H1 (cell line): ENCODE measurements around the gene RELT. TPM values are rescaled to one million over a fixed set of nuclear protein-coding genes. Genes with fewer than 3 reads are reported as not detected.

Experiments used
- CTCF ChIA-PET: fragments of 300-600 bp; sonication (Branson Sonifier 250); formaldehyde crosslinking; loops from one replicate; lab custom pipeline; 2021; ENCODE audit not compliant: partially characterized antibody; lab: Charles Lee
- POLR2A ChIA-PET: fragments of 300-600 bp; sonication (Branson Sonifier 250); formaldehyde crosslinking; loops from one replicate; lab custom pipeline; 2021; ENCODE audit warnings: inconsistent platforms; ENCODE audit not compliant: partially characterized antibody; lab: Charles Lee
- DNase-seq, 2 experiments: peaks; one replicate each; pipeline versions ENCODE4 v3.0.0 to v3.0.0-alpha.2; 2010 to 2022; ENCODE audit warnings: low spot score in 2 of 2, low read depth in 1 of 2, mixed read lengths in 1 of 2
- FAIRE-seq: peaks from 2 replicates; lab custom pipeline; 2011; peaks lifted over from hg19 to GRCh38; lab: Jason Lieb, UNC
- H2AFZ ChIP-seq: 2 replicates; pipeline ENCODE4 v1.8.1; 2012; ENCODE audit warnings: low read length, inconsistent platforms
- H2AK5ac ChIP-seq: 2 replicates; pipeline ENCODE4 v1.6.1; 2013; ENCODE audit warnings: low read depth, low read length
- H2BK120ac ChIP-seq: replicated peaks from 2 replicates; pipeline ENCODE3; 2013; ENCODE audit warnings: low read depth, low read length, inconsistent platforms
- H2BK12ac ChIP-seq: 2 replicates; pipeline ENCODE4 v1.6.1; 2013; ENCODE audit warnings: low read depth, low read length
- H2BK15ac ChIP-seq: 2 replicates; pipeline ENCODE4 v1.6.1; 2013; ENCODE audit warnings: low read length
- H2BK20ac ChIP-seq: 2 replicates; pipeline ENCODE4 v1.6.1; 2013; ENCODE audit warnings: low read length
- H2BK5ac ChIP-seq: 2 replicates; pipeline ENCODE4 v1.6.1; 2013; ENCODE audit warnings: low read depth, low read length
- H3K14ac ChIP-seq: 2 replicates; pipeline ENCODE4 v1.6.1; 2013; ENCODE audit warnings: inconsistent platforms; ENCODE audit not compliant: insufficient read length
- H3K18ac ChIP-seq: 2 replicates; pipeline ENCODE4 v1.6.1; 2013; ENCODE audit warnings: low read length; ENCODE audit errors: extremely low read depth
- H3K23ac ChIP-seq: 2 replicates; pipeline ENCODE4 v1.6.1; 2013; ENCODE audit warnings: inconsistent platforms; ENCODE audit not compliant: insufficient read length
- H3K23me2 ChIP-seq: 2 replicates; pipeline ENCODE4 v1.6.1; 2013; ENCODE audit warnings: low read depth, low read length
- H3K27ac ChIP-seq: 2 replicates; pipeline ENCODE4 v1.6.1; 2011; ENCODE audit warnings: low read depth, low read length, inconsistent platforms
- H3K27me3 ChIP-seq, 4 experiments: replicated peaks in 1 of 4; 1 replicate in 1 of 4; 2 replicates in 3 of 4; pipeline versions ENCODE4 v1.6.1 to v1.8.1; 2011 to 2013; ENCODE audit warnings: low read length in 3 of 4, mild to moderate bottlenecking in 3 of 4, inconsistent platforms in 2 of 4, mixed read lengths in 2 of 4, moderate library complexity in 1 of 4; ENCODE audit not compliant: control insufficient read depth in 3 of 4, insufficient read depth in 3 of 4; ENCODE audit errors: extremely low read depth in 1 of 4
- H3K36me3 ChIP-seq, 4 experiments: 2 replicates each; pipeline versions ENCODE4 v1.6.1 to v1.8.1; 2011 to 2013; ENCODE audit warnings: mild to moderate bottlenecking in 4 of 4, low read length in 3 of 4, moderate library complexity in 2 of 4, control low read depth in 1 of 4, inconsistent platforms in 1 of 4; ENCODE audit not compliant: insufficient read depth in 4 of 4, control insufficient read depth in 2 of 4
- H3K4ac ChIP-seq: replicated peaks from 2 replicates; pipeline ENCODE3; 2013; ENCODE audit warnings: low read length, low read depth, mixed read lengths, inconsistent platforms; ENCODE audit not compliant: insufficient read length
- H3K4me1 ChIP-seq, 4 experiments: replicated peaks in 1 of 4; 1 replicate in 1 of 4; 2 replicates in 3 of 4; pipeline versions ENCODE4 v1.6.1 to v1.8.1; 2011 to 2013; ENCODE audit warnings: low read length in 3 of 4, inconsistent platforms in 2 of 4, mixed read lengths in 1 of 4; ENCODE audit not compliant: insufficient read depth in 4 of 4, control insufficient read depth in 3 of 4
- H3K4me2 ChIP-seq, 2 experiments: 2 replicates each; pipeline versions ENCODE4 v1.6.1 to v1.8.1; 2011 to 2013; ENCODE audit warnings: low read depth in 2 of 2, low read length in 2 of 2, control low read depth in 1 of 2, inconsistent platforms in 1 of 2, mild to moderate bottlenecking in 1 of 2; ENCODE audit not compliant: insufficient read depth in 1 of 2
- H3K4me3 ChIP-seq, 4 experiments: fragments of 200-600, 300-600 bp in 1 of 4; sonication (generic), shearing (Covaris generic), sonication (Bioruptor Twin) in 1 of 4; 2 replicates each; pipeline versions ENCODE4 v1.5.1 to v1.8.1; 2011 to 2016; ENCODE audit warnings: low read length in 4 of 4, low read depth in 3 of 4, control low read depth in 2 of 4, inconsistent platforms in 2 of 4, mild to moderate bottlenecking in 2 of 4, mixed read lengths in 1 of 4, moderate library complexity in 1 of 4; ENCODE audit not compliant: insufficient read depth in 2 of 4; ENCODE audit errors: extremely low read depth in 1 of 4
- H3K56ac ChIP-seq: replicated peaks from 2 replicates; pipeline ENCODE3; 2013; ENCODE audit warnings: low read depth, mild to moderate bottlenecking, mixed read lengths, low read length, inconsistent platforms; ENCODE audit not compliant: insufficient read length
- H3K79me1 ChIP-seq: 2 replicates; pipeline ENCODE4 v1.6.1; 2013; ENCODE audit warnings: low read depth, low read length, control low read depth
- H3K79me2 ChIP-seq, 2 experiments: 2 replicates each; pipeline versions ENCODE4 v1.6.1 to v1.8.1; 2012 to 2013; ENCODE audit warnings: low read length in 2 of 2, mild to moderate bottlenecking in 2 of 2, inconsistent platforms in 1 of 2; ENCODE audit not compliant: insufficient read depth in 2 of 2, control insufficient read depth in 1 of 2
- H3K9ac ChIP-seq, 4 experiments: replicated peaks in 1 of 4; 1 replicate in 1 of 4; 2 replicates in 3 of 4; pipeline versions ENCODE4 v1.6.1 to v1.8.1; 2011 to 2013; ENCODE audit warnings: low read depth in 3 of 4, low read length in 3 of 4, control low read depth in 2 of 4, mild to moderate bottlenecking in 2 of 4, moderate library complexity in 2 of 4, inconsistent platforms in 1 of 4; ENCODE audit errors: extremely low read depth in 1 of 4
- H3K9me3 ChIP-seq, 2 experiments: 2 replicates each; pipeline versions ENCODE4 v1.6.1 to v1.8.1; 2012 to 2013; ENCODE audit warnings: mild to moderate bottlenecking in 2 of 2, moderate library complexity in 2 of 2, control low read depth in 1 of 2, inconsistent platforms in 1 of 2, low read depth in 1 of 2, low read length in 1 of 2, mixed read lengths in 1 of 2; ENCODE audit not compliant: insufficient read depth in 2 of 2
- H4K20me1 ChIP-seq, 2 experiments: replicated peaks in 1 of 2; 2 replicates each; pipeline versions ENCODE3 to v1.8.1; 2011 to 2013; ENCODE audit warnings: inconsistent platforms in 2 of 2, low read length in 2 of 2, mild to moderate bottlenecking in 1 of 2; ENCODE audit not compliant: insufficient read depth in 2 of 2, control insufficient read depth in 1 of 2
- H4K5ac ChIP-seq: 2 replicates; pipeline ENCODE4 v1.6.1; 2013; ENCODE audit warnings: low read length, low read depth, mixed read lengths, inconsistent platforms; ENCODE audit not compliant: insufficient read length
- H4K8ac ChIP-seq: 2 replicates; pipeline ENCODE4 v1.8.0; 2013; ENCODE audit warnings: mild to moderate bottlenecking, moderate library complexity, low read length, inconsistent platforms; ENCODE audit not compliant: insufficient read depth; ENCODE audit errors: extremely low read depth
- H4K91ac ChIP-seq: replicated peaks from 2 replicates; pipeline ENCODE3; 2013; ENCODE audit warnings: low read length, mixed read lengths, inconsistent platforms; ENCODE audit not compliant: insufficient read length
- CREB1 ChIP-seq: IDR thresholded peaks from 2 replicates; pipeline ENCODE4 v1.6.1; 2012; ENCODE audit warnings: inconsistent platforms
- KDM5A ChIP-seq: fragments of 200-600 bp; IDR thresholded peaks from 2 replicates; pipeline ENCODE4 v1.7.1; 2012; ENCODE audit warnings: mild to moderate bottlenecking, low read length, inconsistent platforms, mixed read lengths
- RAD21 ChIP-seq, 2 experiments: IDR thresholded peaks in 1 of 2; conservative IDR thresholded peaks in 1 of 2; 2 replicates each; pipeline ENCODE4 v1.6.1; 2011; ENCODE audit warnings: low read depth in 2 of 2, low read length in 2 of 2, improper control_type of control experiment in 1 of 2, inconsistent platforms in 1 of 2, mild to moderate bottlenecking in 1 of 2, moderate library complexity in 1 of 2
- WGBS, 2 experiments: shearing (Covaris generic) in 1 of 2; methylation state at CpG; one replicate each; pipeline versions ENCODE4 v1.1.6 to v1.1.7; 2013 to 2015; ENCODE audit warnings: low lambda C conversion rate in 2 of 2, mixed read lengths in 2 of 2, inconsistent platforms in 1 of 2, low coverage in 1 of 2, missing lambda C conversion rate in 1 of 2; ENCODE audit not compliant: insufficient replicate concordance in 2 of 2, insufficient coverage in 1 of 2, insufficient read length in 1 of 2; ENCODE audit errors: extremely low coverage in 1 of 2, missing lambda C conversion rate in 1 of 2; 5-methylcytosine and 5-hydroxymethylcytosine counted together
- polyA plus RNA-seq, 7 experiments: library from polyadenylated mRNA; depleted of rRNA in 3 of 7; stranded (reverse) in 5 of 7; unstranded in 2 of 7; fragments of >200 nt in 5 of 7; fragments of 200-250 nt in 2 of 7; gene quantifications; 1 replicate in 5 of 7; 2 replicates in 1 of 7; 4 replicates in 1 of 7; pipeline versions ENCODE4 v1.2.1 to v1.2.3, GENCODE V29; 2011 to 2013; ENCODE audit warnings: missing spikeins in 2 of 7, mixed read lengths in 2 of 7
- total RNA-seq: library from RNA; stranded (reverse); fragmentation: NEBNext Ultra II Directional; extraction: Animal tissue kit (Norgen Biotek cat#: 25700); gene quantifications from 2 replicates; pipeline ENCODE4 v1.2.1, GENCODE V29; 2021

Gene RELT
- total and polyA plus RNA-seq, 2 of the 8 experiments (the other 6 are each of a cell fraction or from before 2014, with no cell fraction given) = 3.4 to 5.7 TPM

- Histone ChIP-seq H4K8ac (no peak overlapping the region), H3K9me3 (no peaks in the 10 kb centered on the region), H3K18ac (no peak overlapping the region), H2BK120ac (no peak overlapping the region), H3K4me1 (no peaks in the 10 kb centered on the region), H2AFZ (no peak overlapping the region), H3K4ac (no peak overlapping the region), H3K4me2 (no peak overlapping the region), H2BK20ac (no peak overlapping the region), H2BK5ac (no peak overlapping the region), H4K5ac (no peak overlapping the region), H3K4me3 (no peak overlapping the region), H3K9ac (no peak overlapping the region), H4K91ac (no peak overlapping the region), H3K14ac (no peak overlapping the region), H2AK5ac (no peak overlapping the region), H2BK15ac (no peak overlapping the region), H3K23ac (no peak overlapping the region), H3K79me2 (no peaks in the 10 kb centered on the region), H4K20me1 (peaks cover 0 to 4% of the 10 kb centered on the region in 2 experiments), H2BK12ac (no peak overlapping the region), H3K27me3 (no peaks in the 10 kb centered on the region), H3K23me2 (no peaks in the 10 kb centered on the region), H3K79me1 (no peaks in the 10 kb centered on the region), H3K27ac (no peak overlapping the region), H3K56ac (no peak overlapping the region), H3K36me3 (no peaks in the 10 kb centered on the region)
- DNase-seq (no peak), FAIRE-seq (no peak)
- no peak for TF ChIP-seq RAD21 (IDR thresholded peaks at IDR 0.05 in 1 of 2, conservative IDR thresholded peaks at IDR 0.05 in 1 of 2; ENCODE audit: low read depth in 2 of 2, low read length in 2 of 2)
- TF ChIP-seq CREB1 = no peak
- TF ChIP-seq KDM5A = no peak
- CTCF ChIA-PET = interaction anchor here (1.5 to 59.1 kb wide), 6 partner anchors 5 to 306 kb away, joined by 4 to 1456 read pairs (median 62); partner anchors contain the start of genes ARHGEF17 and RELT
- POLR2A ChIA-PET = no interaction called here
- WGBS, 2 experiments = 76% methylated on average over 4 of the region's 4 CpGs; no CpG with 5 or more reads in 1 of the 2 experiments
Measured at GRCh38 chr11:73355109-73355508, 21.1 kb upstream of the RELT start.
